SKM-1 treated with dmso at 0.1 percent for 144 hours (cell line): ENCODE measurements around the gene RPL39L.

Experiments used
- DNase-seq: peaks from one replicate; lab custom pipeline; 2025; ENCODE audit not compliant: unreplicated experiment; lab: John Stamatoyannopoulos, UW

The RPL39L gene

DNA sequence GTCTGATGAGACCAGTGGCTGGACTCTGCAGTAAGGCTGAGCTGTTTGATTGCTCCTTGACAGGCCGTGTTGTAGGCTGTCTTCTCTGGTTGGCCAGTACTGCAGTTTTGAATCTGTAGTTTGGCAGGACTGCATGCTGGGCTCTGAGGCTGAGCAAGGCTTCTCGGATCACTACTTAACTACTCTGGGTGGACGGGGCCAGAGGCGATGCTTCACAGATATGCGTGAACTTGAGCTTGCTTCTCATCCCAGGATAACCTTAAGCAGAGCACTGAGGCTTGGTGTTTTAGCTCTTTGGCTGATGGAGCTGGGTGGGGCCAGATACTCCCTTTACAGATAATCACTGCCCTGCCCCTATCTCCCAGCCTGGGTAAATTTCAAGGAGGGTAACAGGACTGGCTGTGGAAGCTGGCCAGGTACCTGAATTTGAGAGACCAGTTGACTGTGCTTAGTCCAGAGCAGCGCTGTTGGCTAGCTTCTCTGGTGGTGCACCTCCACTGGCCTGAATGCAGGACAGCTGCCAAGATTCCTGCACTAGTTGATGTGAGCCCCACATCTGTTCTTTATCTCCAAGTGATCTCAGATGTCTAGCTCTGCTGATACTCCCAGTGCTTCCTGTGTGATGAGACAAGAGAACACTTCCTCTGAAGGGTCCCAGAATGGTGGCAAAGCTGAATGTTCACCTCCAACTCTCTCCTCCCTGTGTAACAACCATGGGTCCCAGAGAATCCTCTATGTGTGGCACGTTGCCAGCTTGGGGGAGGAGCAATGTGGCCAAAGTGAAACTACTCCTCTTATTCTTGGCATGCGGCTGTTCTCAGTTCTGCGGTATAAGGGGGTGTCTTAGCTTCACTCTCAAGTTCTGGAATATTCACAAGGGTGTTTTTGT is 37.9 kb downstream of the RPL39L start:
- DNase-seq = no peak

DNA sequence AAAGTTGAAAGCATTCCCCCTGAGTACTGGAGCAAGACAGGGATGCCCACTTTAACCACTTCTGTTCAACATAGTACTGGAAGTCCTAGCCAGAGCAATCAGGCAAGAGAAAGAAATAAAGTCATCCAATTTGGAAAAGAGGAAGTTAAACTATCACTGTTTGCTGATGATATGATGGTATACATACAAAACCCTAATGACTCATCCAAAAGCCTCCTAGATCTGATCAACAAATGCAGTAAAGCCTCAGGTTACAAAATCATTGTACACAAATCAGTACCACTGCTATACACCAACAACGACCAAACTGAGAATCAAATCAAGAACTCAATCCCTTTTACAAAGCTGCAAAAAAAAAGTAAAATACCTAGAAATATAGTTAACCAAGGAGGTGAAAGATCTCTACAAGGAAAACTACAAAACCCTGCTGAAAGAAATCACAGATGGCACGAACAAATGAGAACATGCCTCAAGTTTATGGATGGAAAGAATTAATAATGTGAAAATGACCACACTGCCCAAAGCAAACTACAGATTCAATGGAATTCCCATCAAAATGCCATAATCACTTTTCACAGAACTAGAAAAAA is 40.3 kb downstream of the RPL39L start:
- DNase-seq = no peak

DNA sequence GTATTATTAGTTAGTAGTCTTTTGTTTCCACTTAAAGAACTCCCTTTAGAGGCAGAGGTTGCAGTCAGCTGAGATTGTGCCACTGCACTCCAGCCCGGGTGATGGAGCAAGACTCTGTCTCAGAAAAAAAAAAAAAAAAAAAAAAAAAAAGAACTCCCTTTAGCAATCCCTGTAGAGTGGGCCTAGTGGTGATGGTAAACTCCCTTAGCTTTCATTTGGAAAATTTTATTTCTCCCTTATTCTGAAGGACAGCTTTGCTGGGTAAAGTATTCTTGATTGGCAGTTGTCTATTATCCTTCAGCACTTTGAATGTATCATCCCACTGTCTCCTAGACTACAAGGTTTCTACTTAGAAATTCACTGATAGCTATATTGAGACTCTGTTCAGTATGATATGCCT is 46.0 kb downstream of the RPL39L start:
- DNase-seq = no peak

DNA sequence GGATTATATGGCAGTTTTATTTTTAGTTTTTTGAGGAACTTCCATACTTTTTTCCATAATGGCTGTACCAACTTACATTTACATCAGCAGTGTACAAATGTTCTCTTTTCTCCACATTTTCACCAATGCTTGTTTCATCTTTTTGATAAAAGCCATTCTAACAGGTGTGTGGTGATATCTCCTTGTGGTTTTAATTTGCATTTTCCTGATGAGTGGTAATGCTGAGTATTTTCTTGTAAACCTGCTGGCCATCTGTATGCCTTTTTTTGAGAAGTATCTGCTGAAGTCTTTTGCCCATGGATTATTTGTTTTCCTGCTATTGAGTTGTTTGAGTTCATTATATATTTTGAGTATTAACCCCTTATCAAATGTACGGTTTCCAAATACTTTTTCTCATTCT is 50.6 kb downstream of the RPL39L start:
- DNase-seq = no peak

DNA sequence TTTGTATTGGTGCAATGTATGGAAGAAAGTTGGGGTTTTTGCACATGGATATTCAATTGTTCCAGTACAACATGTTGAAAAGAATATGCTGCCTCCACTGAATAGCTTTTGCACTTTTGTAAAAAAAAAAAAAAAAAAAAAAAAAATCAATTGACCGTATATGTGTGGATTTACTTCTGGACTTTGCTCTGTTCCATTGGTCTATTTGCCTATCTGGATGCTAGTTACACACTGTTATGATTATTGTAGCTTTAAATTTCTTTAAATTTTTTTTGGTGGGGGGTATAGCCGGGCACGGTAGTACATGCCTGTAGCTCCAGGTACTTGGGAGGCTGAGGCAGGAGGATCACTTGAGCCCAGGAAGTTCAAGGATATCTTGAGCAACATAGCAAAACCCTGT is 52.5 kb downstream of the RPL39L start:
- no peak for DNase-seq

DNA sequence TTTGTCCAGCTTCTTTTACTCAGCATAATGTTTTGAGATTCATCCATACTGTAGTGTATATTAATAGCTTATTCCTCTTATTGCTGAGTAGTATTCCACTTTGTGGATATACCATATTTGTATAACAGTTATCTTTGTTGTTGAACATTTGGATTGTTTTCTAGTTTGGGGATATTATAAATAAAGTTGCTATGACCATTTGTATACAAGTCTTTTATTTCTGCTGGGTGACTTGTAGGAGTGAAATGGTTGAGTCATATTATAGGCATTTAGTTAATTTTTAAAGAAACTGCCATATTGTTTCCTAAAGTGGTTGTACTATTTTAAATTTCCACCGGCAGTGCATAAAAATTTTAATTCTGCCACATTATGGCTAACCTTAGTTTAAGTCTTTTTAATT is 53.4 kb downstream of the RPL39L start:
- DNase-seq = no peak

DNA sequence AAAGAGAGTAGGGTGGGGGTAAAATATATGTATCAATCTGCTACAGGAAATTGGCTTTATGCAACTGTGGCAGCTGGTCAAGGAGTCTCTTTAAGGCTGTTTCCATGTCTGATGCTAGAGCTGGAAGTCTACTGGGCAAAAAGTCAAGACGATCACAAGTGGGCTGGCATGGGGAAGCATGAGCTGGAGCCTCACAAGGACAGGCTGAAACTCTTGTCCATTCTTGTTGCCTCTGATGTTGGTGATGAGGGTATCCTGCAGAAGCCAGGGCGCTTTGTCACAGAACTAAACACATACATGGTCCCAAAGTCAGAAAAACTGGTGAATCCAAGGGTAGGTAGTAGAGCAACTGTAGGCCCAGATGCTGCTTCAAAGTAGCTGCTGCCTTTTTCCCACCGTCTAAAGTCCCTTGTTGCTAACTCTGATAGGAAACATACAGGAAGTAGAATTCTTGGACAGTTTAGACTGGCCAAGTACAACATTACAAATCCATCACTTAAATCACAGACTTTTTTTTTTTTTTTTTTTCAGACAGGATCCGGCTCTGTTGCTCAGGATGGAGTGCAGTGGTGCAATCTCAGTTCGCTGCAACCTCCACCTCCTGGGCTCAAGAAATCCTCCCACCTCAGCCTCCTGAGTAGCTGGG is 54.2 kb downstream of the RPL39L start:
- DNase-seq = no peak

DNA sequence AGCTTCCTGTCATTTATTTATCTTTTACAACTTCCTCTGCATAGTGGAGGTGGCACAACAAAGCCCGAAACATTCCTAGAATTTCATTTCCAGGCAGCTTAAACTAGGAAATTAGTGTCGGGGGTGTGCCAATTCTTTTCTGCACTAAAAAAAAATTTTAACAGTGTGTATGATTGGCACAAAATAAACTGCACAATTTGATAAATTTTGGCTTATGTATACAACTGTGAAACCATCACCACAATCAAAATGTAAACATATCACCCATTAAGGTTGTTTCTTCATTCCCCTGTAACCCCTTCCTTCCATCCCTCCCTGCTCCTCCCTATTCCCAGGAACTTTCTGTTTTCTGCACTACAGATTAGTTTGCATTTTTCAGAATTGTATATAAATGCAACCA is 54.7 kb downstream of the RPL39L start:
- DNase-seq = no peak

DNA sequence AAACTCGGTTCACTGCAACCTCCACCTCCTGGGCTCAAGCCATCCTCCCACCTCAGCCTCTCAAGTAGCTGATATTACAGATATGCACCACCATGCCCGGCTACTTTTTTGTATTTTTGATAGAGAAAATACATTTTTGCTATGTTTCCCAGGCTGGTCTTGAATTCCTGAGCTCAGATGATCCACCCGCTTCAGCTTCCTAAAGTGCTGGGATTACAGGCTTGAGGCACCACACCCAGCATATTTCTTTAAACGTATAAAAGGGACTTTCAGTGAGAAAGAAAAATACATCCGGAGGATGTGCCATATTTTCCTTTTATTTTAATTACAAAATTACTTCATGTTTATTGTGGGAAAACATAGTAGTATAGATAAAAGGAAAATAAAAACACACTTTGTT is 55.2 kb downstream of the RPL39L start:
- DNase-seq = no peak

DNA sequence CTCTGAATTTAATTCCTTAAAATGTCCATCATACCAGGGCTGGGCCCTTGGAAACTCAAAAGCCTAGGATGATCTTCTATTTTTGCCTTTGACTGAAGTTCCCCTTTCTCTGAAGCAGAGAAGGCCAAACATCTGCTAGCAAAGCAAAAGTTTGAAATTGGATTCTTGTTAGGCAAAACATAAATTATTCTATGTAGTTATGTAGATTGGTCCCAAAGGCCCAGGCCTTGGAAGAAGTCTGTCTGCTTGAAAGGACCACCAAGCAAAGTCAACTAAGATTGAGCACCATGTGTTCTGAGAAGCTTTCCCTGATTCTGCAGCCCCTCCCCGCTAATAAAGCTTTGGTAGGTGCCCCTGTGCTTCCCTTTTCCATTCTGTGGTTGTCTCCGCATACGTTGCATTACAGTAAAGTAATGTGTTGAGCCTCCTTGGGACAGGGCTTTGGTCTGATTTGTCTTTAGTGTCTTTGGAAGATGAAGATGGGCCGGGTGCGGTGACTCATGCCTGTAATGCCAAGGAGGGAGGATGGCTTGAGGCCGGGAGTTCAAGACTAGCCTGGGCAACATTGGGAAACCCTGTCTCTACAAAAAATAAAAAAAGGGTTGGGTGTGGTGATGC is 56.4 kb downstream of the RPL39L start:
- DNase-seq = peak; percentile 4

DNA sequence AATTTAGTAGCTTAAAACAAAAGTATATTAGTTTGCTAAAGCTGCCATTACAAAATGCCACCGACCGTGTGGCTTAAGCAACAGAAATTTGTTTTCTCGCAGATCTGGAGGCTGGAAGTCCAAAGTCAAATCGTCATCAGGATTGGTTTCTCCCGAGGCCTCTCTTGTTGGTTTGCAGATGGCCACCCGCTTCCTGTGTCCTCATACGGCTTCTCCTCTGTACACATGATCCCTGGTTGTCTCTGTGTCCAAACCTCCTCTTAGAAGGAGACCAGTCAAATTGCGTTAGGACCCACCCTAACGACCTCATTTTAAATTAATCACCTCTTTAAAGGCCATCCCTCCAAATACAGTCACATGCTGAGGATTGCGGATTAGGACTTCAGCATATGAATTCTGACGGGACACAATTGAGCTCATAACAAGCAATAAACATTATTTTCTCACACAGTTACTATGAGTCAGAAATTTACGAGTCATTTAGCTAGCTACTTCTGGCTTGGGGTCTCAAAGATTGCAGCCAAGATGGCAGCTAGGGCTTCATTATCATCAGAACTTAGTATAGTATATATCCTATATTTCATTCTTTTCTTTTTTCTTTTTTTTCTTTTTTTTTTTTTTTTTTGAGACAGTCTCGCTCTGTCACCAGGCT is 58.4 kb downstream of the RPL39L start:
- no peak for DNase-seq

DNA sequence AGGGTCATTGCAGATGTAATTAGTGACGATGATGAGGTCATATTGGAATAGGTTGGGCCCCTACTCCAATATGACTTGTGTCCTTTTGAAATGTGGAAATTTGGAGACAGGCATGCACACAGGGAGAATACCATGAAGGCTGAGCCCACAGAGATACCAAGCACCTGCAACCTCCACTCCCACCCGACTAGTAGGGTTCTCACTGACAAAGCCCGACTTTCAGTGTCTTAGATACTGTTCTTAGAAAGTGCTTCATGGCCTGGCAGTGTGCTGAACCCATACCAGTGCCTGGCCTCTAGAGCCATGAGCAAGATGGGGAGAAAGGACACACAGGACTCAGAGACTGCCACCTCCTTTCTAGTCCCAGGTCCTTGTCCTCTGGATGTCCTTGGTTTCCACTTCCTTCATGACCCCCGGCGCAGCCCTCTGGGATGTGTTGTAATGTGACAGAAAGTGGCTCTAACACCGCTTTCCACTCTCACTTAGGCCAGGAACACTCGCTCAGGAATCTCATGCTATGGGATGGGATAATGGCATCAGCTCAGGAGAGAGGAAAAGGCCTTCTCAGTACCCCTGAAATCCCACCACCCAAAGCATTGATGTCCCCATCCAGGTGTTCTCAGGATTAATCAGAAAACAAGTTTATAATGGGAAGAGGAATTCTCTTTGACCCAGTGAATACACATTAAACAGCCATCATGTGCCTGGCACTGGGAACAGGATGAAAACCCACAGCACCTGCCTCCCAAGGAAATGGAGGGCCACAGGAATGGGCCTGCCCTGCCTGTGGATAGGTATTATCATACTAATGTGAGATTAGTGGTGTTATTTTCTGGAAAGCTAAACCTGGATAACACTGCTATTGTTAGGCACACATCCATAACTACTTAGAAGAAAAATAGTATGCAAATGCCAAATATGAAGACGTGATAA is 59.9 kb downstream of the RPL39L start:
- DNase-seq = no peak

DNA sequence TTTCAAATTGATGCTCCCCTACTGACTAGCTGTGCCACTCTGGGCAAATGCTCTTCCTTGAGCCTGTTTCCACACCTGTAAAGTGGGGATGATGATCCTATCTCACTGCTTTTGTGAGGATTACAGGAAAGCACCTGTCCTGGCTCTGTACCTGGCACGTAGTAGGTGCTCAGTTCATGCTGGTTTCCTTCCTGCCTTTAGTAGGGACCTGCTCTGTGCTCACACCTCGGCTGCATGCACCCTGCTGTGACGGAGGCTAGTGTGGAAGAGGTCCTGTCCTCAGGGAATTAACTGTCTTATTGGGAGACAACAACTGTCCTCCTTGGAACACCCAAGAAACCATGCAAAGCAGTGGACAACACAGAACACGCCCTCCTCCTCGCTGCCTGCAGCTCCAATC is 61.8 kb downstream of the RPL39L start:
- no peak for DNase-seq

DNA sequence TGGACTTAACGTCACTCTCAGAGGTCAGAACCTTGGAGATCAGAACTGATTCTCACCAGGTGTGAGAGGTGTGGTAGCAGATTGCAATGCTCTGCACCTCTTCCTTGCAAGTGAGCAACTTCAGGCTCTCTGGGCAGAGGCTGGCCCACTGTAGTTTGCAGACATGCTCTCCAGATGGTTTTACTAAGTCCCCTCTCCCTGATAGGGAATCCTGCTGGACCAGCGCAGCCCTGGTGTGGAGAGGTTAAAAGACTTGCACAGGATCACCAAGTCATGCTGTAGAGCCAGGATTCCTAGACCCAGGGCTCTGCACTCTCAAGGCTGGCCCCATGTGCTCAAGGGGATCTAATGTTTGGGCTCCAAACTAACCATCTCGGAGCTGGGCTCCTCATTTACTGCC is 62.2 kb downstream of the RPL39L start:
- DNase-seq = no peak

DNA sequence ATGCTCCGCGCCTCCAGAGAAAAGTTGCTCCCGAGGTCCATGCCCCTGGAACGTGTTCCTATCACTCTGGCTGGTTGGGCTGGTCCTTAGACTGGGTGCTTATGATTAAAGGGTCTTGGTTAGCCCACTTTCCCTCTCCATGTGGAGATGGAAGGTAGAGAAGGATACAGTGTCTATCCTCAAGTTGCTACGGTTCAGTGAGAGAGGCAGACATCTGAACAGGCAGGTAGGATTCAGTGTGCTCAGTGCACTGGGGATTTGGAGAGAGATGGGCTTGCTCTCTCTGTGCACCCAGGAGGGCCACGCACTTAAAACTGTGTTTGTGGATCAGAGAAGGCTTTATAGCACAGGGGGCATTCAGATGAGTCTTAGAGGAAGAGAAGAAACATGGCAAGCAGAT is 63.0 kb downstream of the RPL39L start:
- no peak for DNase-seq

DNA sequence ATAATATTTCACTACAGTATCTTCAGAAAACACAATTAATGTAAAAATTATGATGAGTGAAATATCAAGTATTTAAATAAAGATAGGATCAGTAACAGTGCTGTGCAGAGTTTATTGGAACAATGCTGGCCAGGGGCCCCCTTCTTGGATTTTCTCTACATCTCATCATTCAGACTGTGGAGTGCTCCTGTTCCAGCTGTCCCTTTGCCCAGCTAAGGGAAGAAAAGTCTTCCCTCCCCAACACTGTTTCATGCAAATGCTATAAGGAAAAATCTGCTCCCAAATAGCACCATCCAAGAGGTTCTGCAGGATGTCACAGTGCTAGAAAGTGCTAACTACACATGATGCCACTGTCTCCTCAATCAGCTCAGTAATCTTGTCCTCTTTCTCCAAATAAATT is 64.5 kb downstream of the RPL39L start:
- DNase-seq = no peak

DNA sequence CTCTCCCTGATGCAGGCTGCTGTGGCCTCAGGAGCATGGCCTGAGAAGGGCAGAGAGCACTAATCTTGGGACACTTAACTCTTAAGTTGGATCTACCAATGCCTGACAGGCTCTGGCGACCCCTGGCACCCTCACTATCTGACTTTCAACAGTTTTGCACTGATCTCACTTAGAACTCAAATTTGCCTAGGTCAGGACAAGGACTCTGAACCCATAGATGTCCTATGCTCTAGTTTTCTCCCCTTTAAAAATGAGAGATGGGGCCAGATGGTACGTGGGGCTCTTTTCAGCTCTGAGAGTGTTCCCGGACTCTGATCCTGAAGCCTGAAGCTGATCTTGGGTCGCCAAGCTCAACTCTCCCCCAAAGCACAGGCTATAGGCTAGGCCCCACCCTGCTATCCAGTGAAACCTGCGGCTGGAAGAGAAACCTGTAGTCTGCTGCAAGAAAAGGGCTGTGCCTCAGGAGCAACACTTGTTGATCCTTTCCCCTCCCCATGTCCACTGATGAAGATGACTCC is 65.7 kb downstream of the RPL39L start:
- DNase-seq = no peak

DNA sequence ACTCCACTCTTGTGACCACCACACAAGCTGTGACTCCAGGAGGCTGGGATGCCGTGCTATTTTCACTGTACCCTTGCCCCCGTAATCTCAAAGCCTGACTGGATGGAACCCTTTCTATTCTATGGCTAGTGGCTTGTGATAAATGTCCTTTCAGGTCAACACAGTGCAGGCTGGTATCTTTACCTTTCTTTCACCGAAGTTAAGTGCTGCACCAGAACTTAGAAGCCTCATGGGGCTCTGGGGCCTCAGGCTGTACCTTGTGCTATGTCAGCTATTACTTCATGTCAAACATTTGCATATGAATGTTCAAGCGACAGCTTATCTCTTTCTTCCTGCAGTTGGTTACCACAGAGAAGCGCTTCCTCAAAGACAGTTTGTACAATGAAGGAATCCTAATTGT is 66.8 kb downstream of the RPL39L start:
- peak; percentile 2 for DNase-seq

DNA sequence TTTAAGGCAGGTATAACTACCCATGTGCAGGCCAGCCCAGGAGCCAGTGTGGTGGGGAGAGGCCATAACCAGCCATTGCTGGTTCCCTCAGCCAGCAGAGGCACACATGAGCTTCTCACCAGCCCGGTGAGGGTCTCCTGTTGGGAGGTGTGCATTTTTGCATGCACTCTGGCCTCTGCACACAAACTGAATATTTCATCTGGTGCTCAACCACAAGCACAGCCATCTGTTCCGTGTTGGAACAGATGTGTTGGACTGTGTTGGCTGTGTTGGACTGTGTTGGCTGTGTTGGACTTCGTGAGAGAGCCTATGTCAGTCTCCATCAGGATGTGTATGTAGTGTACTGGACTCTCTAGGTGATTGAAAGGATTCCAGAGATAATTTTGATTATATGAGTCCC is 67.2 kb downstream of the RPL39L start:
- no peak for DNase-seq
